B cell (primary cell): ENCODE results near the gene SLC2A5. TPM values are rescaled to one million over a fixed set of nuclear protein-coding genes. Genes with fewer than 3 reads are reported as not detected.

Experiments used
- ATAC-seq: fragments of 200-7000 bp; cut with Tn5 transposase; one replicate; pipeline ENCODE4 v1.10.0; 2021; ENCODE audit warnings: low read depth, mild to moderate bottlenecking, moderate number of reproducible peaks, moderate library complexity
- CTCF ChIA-PET: fragments of 350-600 bp; sonication (Branson Sonifier 250); formaldehyde crosslinking; loops from one replicate; lab custom pipeline; 2021; ENCODE audit warnings: antibody characterized with exemption, inconsistent platforms; lab: Charles Lee
- POLR2A ChIA-PET: fragments of 350-600 bp; sonication (Branson Sonifier 250); formaldehyde crosslinking; loops from one replicate; lab custom pipeline; 2021; ENCODE audit warnings: antibody characterized with exemption; lab: Charles Lee
- DNase-seq: peaks from one replicate; pipeline ENCODE4 v3.0.0; 2013
- H2AFZ ChIP-seq: 2 replicates; pipeline ENCODE4 v1.6.1; 2012; ENCODE audit warnings: mild to moderate bottlenecking, low read depth, low read length; ENCODE audit not compliant: insufficient read depth, poor library complexity, severe bottlenecking
- H3K27ac ChIP-seq, 2 donors: 1 replicate in 1 of 2; 2 replicates in 1 of 2; pipeline ENCODE4 v1.5.1; 2012 to 2013; ENCODE audit warnings: low read length in 2 of 2, mild to moderate bottlenecking in 2 of 2, moderate library complexity in 1 of 2
- H3K27me3 ChIP-seq, 4 experiments: fragments of 200-600 bp in 1 of 4; sonication (generic) in 1 of 4; replicated peaks in 1 of 4; 1 replicate in 2 of 4; 2 replicates in 2 of 4; pipeline versions ENCODE4 v1.6.1 to v1.7.0; 2013 to 2016; ENCODE audit warnings: low read length in 3 of 4, mild to moderate bottlenecking in 2 of 4, mixed read lengths in 1 of 4, moderate library complexity in 1 of 4; ENCODE audit not compliant: insufficient read depth in 4 of 4, control insufficient read depth in 3 of 4; ENCODE audit errors: control extremely low read depth in 1 of 4
- H3K36me3 ChIP-seq, 2 experiments: replicated peaks in 1 of 2; 1 replicate in 1 of 2; 2 replicates in 1 of 2; pipeline versions ENCODE4 v1.6.1 to v1.7.1; 2013; ENCODE audit warnings: low read length in 1 of 2; ENCODE audit not compliant: insufficient read depth in 2 of 2, control insufficient read depth in 1 of 2; ENCODE audit errors: control extremely low read depth in 1 of 2, extremely low read depth in 1 of 2
- H3K4me1 ChIP-seq, 2 donors: fragments of 200-600 bp in 1 of 2; sonication (generic) in 1 of 2; 1 replicate in 1 of 2; 2 replicates in 1 of 2; pipeline versions ENCODE4 v1.5.1 to v1.6.1; 2013 to 2017; ENCODE audit warnings: low read length in 2 of 2; ENCODE audit not compliant: control insufficient read depth in 2 of 2, insufficient read depth in 2 of 2
- H3K4me2 ChIP-seq: replicated peaks from 2 replicates; pipeline ENCODE3; 2012; ENCODE audit warnings: mild to moderate bottlenecking, low read depth, low read length; ENCODE audit not compliant: poor library complexity, severe bottlenecking
- H3K4me3 ChIP-seq, 5 experiments: fragments of 200-600 bp in 1 of 5; sonication (generic) in 1 of 5; 1 replicate in 3 of 5; 2 replicates in 2 of 5; pipeline versions ENCODE4 v1.5.1 to v1.7.0; 2011 to 2016; ENCODE audit warnings: low read length in 4 of 5, mild to moderate bottlenecking in 4 of 5, low read depth in 2 of 5, control low read depth in 1 of 5, moderate library complexity in 1 of 5; ENCODE audit not compliant: insufficient read depth in 1 of 5; ENCODE audit errors: control extremely low read depth in 1 of 5, extremely low read depth in 1 of 5
- H3K79me2 ChIP-seq: fragments of 200-600 bp; sonication (generic); one replicate; pipeline ENCODE4 v1.6.0; 2016; ENCODE audit warnings: low read length; ENCODE audit not compliant: control insufficient read depth, insufficient read depth
- H3K9ac ChIP-seq: fragments of 200-600 bp; sonication (generic); 2 replicates; pipeline ENCODE4 v1.6.1; 2017; ENCODE audit warnings: mild to moderate bottlenecking, low read length, moderate library complexity
- H3K9me3 ChIP-seq, 3 donors: one replicate each; pipeline versions ENCODE4 v1.6.1 to v1.7.1; 2013; ENCODE audit warnings: low read length in 2 of 3; ENCODE audit not compliant: control insufficient read depth in 2 of 3, insufficient read depth in 1 of 3; ENCODE audit errors: control extremely low read depth in 1 of 3
- H4K20me1 ChIP-seq: 2 replicates; pipeline ENCODE4 v1.6.0; 2012; ENCODE audit warnings: mild to moderate bottlenecking, low read length; ENCODE audit not compliant: insufficient read depth, control insufficient read depth, poor library complexity, severe bottlenecking
- H3K27ac Mint-ChIP-seq: one replicate; pipeline ENCODE4 v1.8.0; 2021; ENCODE audit warnings: mixed read lengths
- H3K27me3 Mint-ChIP-seq: one replicate; pipeline ENCODE4 v1.8.0; 2021; ENCODE audit warnings: mixed read lengths
- H3K4me1 Mint-ChIP-seq: one replicate; pipeline ENCODE4 v1.8.0; 2021; ENCODE audit warnings: mixed read lengths
- H3K4me3 Mint-ChIP-seq: one replicate; pipeline ENCODE4 v1.8.0; 2021; ENCODE audit warnings: mixed read lengths
- H3K9me3 Mint-ChIP-seq: one replicate; pipeline ENCODE4 v1.8.0; 2022; ENCODE audit warnings: mixed read lengths; ENCODE audit not compliant: insufficient read depth
- CTCF ChIP-seq: fragments of 200-600 bp; IDR thresholded peaks from one replicate; pipeline ENCODE4 v1.8.0; 2022; ENCODE audit warnings: antibody characterized with exemption, mild to moderate bottlenecking
- EZH2 ChIP-seq: IDR thresholded peaks from 2 replicates; pipeline ENCODE4 v1.6.1; 2012; ENCODE audit warnings: borderline replicate concordance, low read depth, mild to moderate bottlenecking, moderate library complexity, low read length; ENCODE audit not compliant: insufficient read depth, poor library complexity, severe bottlenecking
- WGBS: methylation state at CpG from one replicate; pipeline ENCODE4 v1.1.5; 2013; ENCODE audit warnings: missing lambda C conversion rate; ENCODE audit not compliant: insufficient coverage; 5-methylcytosine and 5-hydroxymethylcytosine counted together
- intact Hi-C: fragments of 100-400 bp; cut with micrococcal nuclease; formaldehyde crosslinking; loops from one replicate; pipeline ENCODE4 v1.10.0; 2022
- polyA plus RNA-seq: library from polyadenylated mRNA; depleted of rRNA; stranded (reverse); fragments of >200 nt; gene quantifications from 2 replicates; pipeline ENCODE4 v1.2.3, GENCODE V29; 2012
- total RNA-seq, 2 donors: library from RNA; stranded (reverse); fragments of 120-200 nt in 1 of 2; gene quantifications; 1 replicate in 1 of 2; 2 replicates in 1 of 2; pipeline versions ENCODE4 v1.2.3 to v1.2.4, GENCODE V29; 2013 to 2022

SLC2A5 gene
- total and polyA plus RNA-seq, 2 donors (not counting 1 experiment from before 2014, with no cell fraction given), result 16.7 to 29.5 TPM

- H3K27me3 Mint-ChIP-seq, result no peaks in the 10 kb centered on the region
- no peak for DNase-seq
- no peak overlapping the region for H3K4me3 ChIP-seq
- no peaks in the 10 kb centered on the region for H3K36me3 ChIP-seq
- peak overlapping the region; percentile 29 for H3K4me3 Mint-ChIP-seq
- no peaks in the 10 kb centered on the region for H3K9me3 Mint-ChIP-seq
- no peak overlapping the region for H2AFZ ChIP-seq
- H3K79me2 ChIP-seq, result peaks cover 27% of the 10 kb centered on the region
- WGBS, result 84% methylated on average over 4 of the region's 7 CpGs
- TF ChIP-seq CTCF (no peak), EZH2 (no peak)
- POLR2A ChIA-PET, result interaction anchor here (1.1 kb wide), 1 partner anchor 11 kb away, joined by 7 read pairs; no protein-coding TSS in a partner anchor
- peaks cover 71% of the 10 kb centered on the region for H3K4me1 Mint-ChIP-seq
- H3K27me3 ChIP-seq, result no peaks in the 10 kb centered on the region
- H3K27ac ChIP-seq, result no peak overlapping the region
- no peak for ATAC-seq
- intact Hi-C loops, result no loop called here
- H3K9ac ChIP-seq, result no peak overlapping the region
- H3K4me1 ChIP-seq, result peaks cover 52 to 66% of the 10 kb centered on the region in 2 donors
- CTCF ChIA-PET, result interaction anchor here (0.6 to 1.2 kb wide), 4 partner anchors 9 to 58 kb away, joined by 3 read pairs; partner anchors contain the start of gene GPR157
- peak overlapping the region; percentile 86 for H3K4me2 ChIP-seq
- H3K9me3 ChIP-seq, result no peaks in the 10 kb centered on the region
- no peaks in the 10 kb centered on the region for H4K20me1 ChIP-seq
- H3K27ac Mint-ChIP-seq, result peak overlapping the region; percentile 47
Measured at GRCh38 chr1:9070486-9070885, 1.1 kb upstream of the SLC2A5 start.

GRCh38 chr1:9068981-9069325 is 482 bp downstream of the SLC2A5 start:
- Histone ChIP-seq H3K4me1 (peaks cover 49 to 58% of the 10 kb centered on the region in 2 donors), H3K79me2 (peaks cover 42% of the 10 kb centered on the region), H3K9ac (peak overlapping the region; percentile 68), H2AFZ (peak overlapping the region; percentile 48), H3K4me2 (peak overlapping the region; percentile 86), H3K27me3 (no peaks in the 10 kb centered on the region), H3K36me3 (no peaks in the 10 kb centered on the region), H4K20me1 (no peaks in the 10 kb centered on the region), H3K4me3 (peak overlapping the region; percentile 22 to 70 (median 65)), H3K27ac (peak overlapping the region; percentile 62 to 69), H3K9me3 (no peaks in the 10 kb centered on the region)
- 3% methylated on average over 3 of the region's 4 CpGs for WGBS
- H3K9me3 Mint-ChIP-seq, result no peaks in the 10 kb centered on the region
- intact Hi-C loops, result loop anchor here (1.0 to 2.0 kb wide), 4 partner anchors 11 to 60 kb away; partner anchors contain the start of gene GPR157
- peaks cover 69% of the 10 kb centered on the region for H3K4me1 Mint-ChIP-seq
- DNase-seq, result peak; percentile 27
- peak overlapping the region; percentile 95 for H3K4me3 Mint-ChIP-seq
- CTCF ChIA-PET, result interaction anchor here (0.6 to 1.0 kb wide), 3 partner anchors 31 to 64 kb away, joined by 3 to 4 read pairs (median 3); no protein-coding TSS in a partner anchor
- TF ChIP-seq EZH2 (no peak), CTCF (no peak)
- no peaks in the 10 kb centered on the region for H3K27me3 Mint-ChIP-seq
- peak overlapping the region; percentile 84 for H3K27ac Mint-ChIP-seq
- ATAC-seq, result no peak
- POLR2A ChIA-PET, result no interaction called here
